ENCODE data around the gene SEC23A. TPM values are rescaled to one million over a fixed set of nuclear protein-coding genes. Genes with fewer than 3 reads are reported as not detected.
"Not testable (repeated sequence)": the region's sequence is repeated elsewhere in the genome, so short reads cannot be mapped to it uniquely, and the experiment has no call there.

SEC23A gene
- total and polyA plus RNA-seq, 2 donors (not counting 1 experiment from before 2014, with no cell fraction given), result 13.2 to 52.3 TPM

DNA sequence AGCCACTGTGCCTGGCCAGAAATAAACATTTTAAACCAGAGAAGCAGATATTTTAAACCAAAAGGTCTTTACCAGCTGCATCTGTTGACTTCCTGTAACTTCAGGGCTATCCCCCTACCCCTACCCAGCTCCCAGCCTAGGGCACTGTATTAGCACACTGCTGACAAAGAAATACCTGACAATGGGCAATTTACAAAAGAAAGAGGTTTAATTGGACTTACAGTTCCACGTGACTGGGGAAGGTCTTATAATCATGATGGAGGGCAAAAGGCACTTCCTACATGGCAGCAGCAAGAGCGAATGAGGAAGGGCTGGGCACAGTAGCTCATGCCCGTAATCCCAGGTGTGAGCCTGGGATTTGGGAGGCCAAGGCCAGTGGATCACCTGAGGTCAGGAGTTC lies 37.1 kb upstream of the SEC23A start:
- no peaks in the 10 kb centered on the region for H3K27me3 ChIP-seq (replicated peaks in 1 of 4; ENCODE audit: control extremely low read depth in 1 of 4, control insufficient read depth in 3 of 4, insufficient read depth in 4 of 4, low read length in 3 of 4)
- H3K4me3 ChIP-seq (ENCODE audit: control extremely low read depth in 1 of 5, extremely low read depth in 1 of 5, insufficient read depth in 1 of 5, low read depth in 2 of 5, low read length in 4 of 5), result no peak overlapping the region
- Mint-ChIP-seq H3K4me1 (peaks cover 12% of the 10 kb centered on the region), H3K27ac (no peak overlapping the region), H3K4me3 (no peak overlapping the region), H3K27me3 (no peaks in the 10 kb centered on the region), H3K9me3 (ENCODE audit: insufficient read depth) (peaks cover 2% of the 10 kb centered on the region)
- H3K27ac ChIP-seq (ENCODE audit: low read length in 2 of 2), result no peak overlapping the region
- ChIA-PET CTCF (no interaction called here), POLR2A (no interaction called here)
- no peaks in the 10 kb centered on the region for H4K20me1 ChIP-seq (ENCODE audit: control insufficient read depth, insufficient read depth, low read length, poor library complexity, severe bottlenecking)
- DNase-seq, result no peak
- no peak overlapping the region for H2AFZ ChIP-seq (ENCODE audit: insufficient read depth, low read depth, low read length, poor library complexity, severe bottlenecking)
- intact Hi-C loops (cut with micrococcal nuclease), result no loop called here
- no peaks in the 10 kb centered on the region for H3K79me2 ChIP-seq (ENCODE audit: control insufficient read depth, insufficient read depth, low read length)
- peaks cover 0 to 24% of the 10 kb centered on the region in 2 experiments for H3K36me3 ChIP-seq (replicated peaks in 1 of 2; ENCODE audit: control extremely low read depth in 1 of 2, control insufficient read depth in 1 of 2, extremely low read depth in 1 of 2, insufficient read depth in 2 of 2, low read length in 1 of 2)
- 81% methylated on average over 3 of the region's 3 CpGs for WGBS (ENCODE audit: insufficient coverage)
- H3K9ac ChIP-seq (ENCODE audit: low read length), result no peak overlapping the region
- TF ChIP-seq EZH2 (IDR thresholded peaks at IDR 0.05; ENCODE audit: borderline replicate concordance, insufficient read depth, low read depth, low read length, poor library complexity, severe bottlenecking) (no peak), CTCF (IDR thresholded peaks at IDR 0.05) (no peak)
- H3K4me1 ChIP-seq (ENCODE audit: control insufficient read depth in 2 of 2, insufficient read depth in 2 of 2, low read length in 2 of 2), result peaks cover 7 to 9% of the 10 kb centered on the region in 2 donors
- no peak overlapping the region for H3K4me2 ChIP-seq (replicated peaks; ENCODE audit: low read depth, low read length, poor library complexity, severe bottlenecking)
- H3K9me3 ChIP-seq (ENCODE audit: control extremely low read depth in 1 of 3, control insufficient read depth in 2 of 3, insufficient read depth in 1 of 3, low read length in 2 of 3), result peaks cover 0 to 12% (median 5%) of the 10 kb centered on the region in 3 donors
- no peak for ATAC-seq (ENCODE audit: low read depth)

GRCh38 chr14:39138440-39138839 lies 35.4 kb upstream of the SEC23A start:
- H4K20me1 ChIP-seq (ENCODE audit: control insufficient read depth, insufficient read depth, low read length, poor library complexity, severe bottlenecking), result no peaks in the 10 kb centered on the region
- POLR2A ChIA-PET, result no interaction called here
- H2AFZ ChIP-seq (ENCODE audit: insufficient read depth, low read depth, low read length, poor library complexity, severe bottlenecking), result no peak overlapping the region
- no peak overlapping the region for H3K9ac ChIP-seq (ENCODE audit: low read length)
- CTCF ChIA-PET, result no interaction called here
- Mint-ChIP-seq H3K27ac (no peak overlapping the region), H3K4me3 (no peak overlapping the region), H3K4me1 (peaks cover 12% of the 10 kb centered on the region), H3K9me3 (ENCODE audit: insufficient read depth) (peaks cover 2% of the 10 kb centered on the region), H3K27me3 (no peaks in the 10 kb centered on the region)
- ATAC-seq (ENCODE audit: low read depth) (no peak), DNase-seq (no peak)
- H3K4me1 ChIP-seq (ENCODE audit: control insufficient read depth in 2 of 2, insufficient read depth in 2 of 2, low read length in 2 of 2), result peaks cover 7 to 9% of the 10 kb centered on the region in 2 donors
- H3K4me2 ChIP-seq (replicated peaks; ENCODE audit: low read depth, low read length, poor library complexity, severe bottlenecking), result no peak overlapping the region
- TF ChIP-seq EZH2 (IDR thresholded peaks at IDR 0.05; ENCODE audit: borderline replicate concordance, insufficient read depth, low read depth, low read length, poor library complexity, severe bottlenecking) (no peak), CTCF (IDR thresholded peaks at IDR 0.05) (no peak)
- no peak overlapping the region for H3K4me3 ChIP-seq (ENCODE audit: control extremely low read depth in 1 of 5, extremely low read depth in 1 of 5, insufficient read depth in 1 of 5, low read depth in 2 of 5, low read length in 4 of 5)
- no peak overlapping the region for H3K27ac ChIP-seq (ENCODE audit: low read length in 2 of 2)
- peaks cover 3 to 33% of the 10 kb centered on the region in 2 experiments for H3K36me3 ChIP-seq (replicated peaks in 1 of 2; ENCODE audit: control extremely low read depth in 1 of 2, control insufficient read depth in 1 of 2, extremely low read depth in 1 of 2, insufficient read depth in 2 of 2, low read length in 1 of 2)
- H3K9me3 ChIP-seq (ENCODE audit: control extremely low read depth in 1 of 3, control insufficient read depth in 2 of 3, insufficient read depth in 1 of 3, low read length in 2 of 3), result peaks cover 0 to 10% (median 5%) of the 10 kb centered on the region in 3 donors
- no CpG with 5 or more reads among the region's 1 CpG for WGBS (ENCODE audit: insufficient coverage)
- no peaks in the 10 kb centered on the region for H3K27me3 ChIP-seq (replicated peaks in 1 of 4; ENCODE audit: control extremely low read depth in 1 of 4, control insufficient read depth in 3 of 4, insufficient read depth in 4 of 4, low read length in 3 of 4)
- intact Hi-C loops (cut with micrococcal nuclease), result no loop called here
- no peaks in the 10 kb centered on the region for H3K79me2 ChIP-seq (ENCODE audit: control insufficient read depth, insufficient read depth, low read length)

GRCh38 chr14:39137835-39138234 lies 34.8 kb upstream of the SEC23A start:
- peaks cover 12% of the 10 kb centered on the region for H3K4me1 Mint-ChIP-seq
- POLR2A ChIA-PET; CTCF ChIA-PET; H4K20me1 ChIP-seq (ENCODE audit: control insufficient read depth, insufficient read depth, low read length, poor library complexity, severe bottlenecking); H3K9me3 ChIP-seq (ENCODE audit: control extremely low read depth in 1 of 3, control insufficient read depth in 2 of 3, insufficient read depth in 1 of 3, low read length in 2 of 3); H3K4me3 ChIP-seq (ENCODE audit: control extremely low read depth in 1 of 5, extremely low read depth in 1 of 5, insufficient read depth in 1 of 5, low read depth in 2 of 5, low read length in 4 of 5); H3K9ac ChIP-seq (ENCODE audit: low read length); H3K27ac ChIP-seq (ENCODE audit: low read length in 2 of 2); intact Hi-C loops (cut with micrococcal nuclease); DNase-seq; H3K27ac Mint-ChIP-seq; H3K79me2 ChIP-seq (ENCODE audit: control insufficient read depth, insufficient read depth, low read length); H2AFZ ChIP-seq (ENCODE audit: insufficient read depth, low read depth, low read length, poor library complexity, severe bottlenecking); H3K27me3 ChIP-seq (replicated peaks in 1 of 4; ENCODE audit: control extremely low read depth in 1 of 4, control insufficient read depth in 3 of 4, insufficient read depth in 4 of 4, low read length in 3 of 4); H3K4me2 ChIP-seq (replicated peaks; ENCODE audit: low read depth, low read length, poor library complexity, severe bottlenecking); ATAC-seq (ENCODE audit: low read depth); H3K4me3 Mint-ChIP-seq; H3K9me3 Mint-ChIP-seq (ENCODE audit: insufficient read depth); H3K27me3 Mint-ChIP-seq; H3K4me1 ChIP-seq (ENCODE audit: control insufficient read depth in 2 of 2, insufficient read depth in 2 of 2, low read length in 2 of 2): not testable (repeated sequence)
- H3K36me3 ChIP-seq (replicated peaks in 1 of 2; ENCODE audit: control extremely low read depth in 1 of 2, control insufficient read depth in 1 of 2, extremely low read depth in 1 of 2, insufficient read depth in 2 of 2, low read length in 1 of 2), result peaks cover 3 to 36% of the 10 kb centered on the region in 2 experiments
- WGBS (ENCODE audit: insufficient coverage), result 95% methylated on average over 3 of the region's 8 CpGs

Data from B cell (primary cell).